Right renal pelvis (tissue), 4 donors: ENCODE measurements around the gene TOR1AIP1. TPM values are rescaled to one million over a fixed set of nuclear protein-coding genes. Genes with fewer than 3 reads are reported as not detected.

ENCODE experiments used
- polyA plus RNA-seq, 4 donors: library from polyadenylated mRNA; unstranded; fragments of 120-200 nt; gene quantifications; one replicate each; pipeline ENCODE4 v1.2.1, GENCODE V29; 2013; ENCODE audit not compliant: insufficient read length in 4 of 4

Gene TOR1AIP1
- polyA plus RNA-seq, 4 donors: 50.5 to 61.0 (median 60.5) TPM

Other genes with a start within 250 kb of the TOR1AIP1 start
- 1 to 10 TPM in 1 of 4 donors, under 1 TPM in 3; 0.73 to 1.3 (median 0.76) TPM for gene FAM163A, start 139.0 kb upstream of the TOR1AIP1 start, polyA plus RNA-seq
- 10 to 100 TPM; 27.8 to 36.0 (median 31.6) TPM for gene TOR1AIP2, start 4.5 kb upstream of the TOR1AIP1 start, polyA plus RNA-seq
- 10 to 100 TPM; 26.4 to 28.9 (median 28.3) TPM for gene CEP350, start 72.5 kb downstream of the TOR1AIP1 start, polyA plus RNA-seq